ENCODE data around the gene SLAMF9. TPM values are rescaled to one million over a fixed set of nuclear protein-coding genes. Genes with fewer than 3 reads are reported as not detected.

SLAMF9 gene
- total RNA-seq, 2 experiments from 2014 or later: not detected

- ChIA-PET POLR2A (no interaction called here), CTCF (ENCODE audit: unreplicated experiment) (no interaction called here)
- TF ChIP-seq EZH2phosphoT487 (IDR thresholded peaks at IDR 0.05; ENCODE audit: borderline replicate concordance, low read depth, low read length): no peak
- TF ChIP-seq, protein P1, sequence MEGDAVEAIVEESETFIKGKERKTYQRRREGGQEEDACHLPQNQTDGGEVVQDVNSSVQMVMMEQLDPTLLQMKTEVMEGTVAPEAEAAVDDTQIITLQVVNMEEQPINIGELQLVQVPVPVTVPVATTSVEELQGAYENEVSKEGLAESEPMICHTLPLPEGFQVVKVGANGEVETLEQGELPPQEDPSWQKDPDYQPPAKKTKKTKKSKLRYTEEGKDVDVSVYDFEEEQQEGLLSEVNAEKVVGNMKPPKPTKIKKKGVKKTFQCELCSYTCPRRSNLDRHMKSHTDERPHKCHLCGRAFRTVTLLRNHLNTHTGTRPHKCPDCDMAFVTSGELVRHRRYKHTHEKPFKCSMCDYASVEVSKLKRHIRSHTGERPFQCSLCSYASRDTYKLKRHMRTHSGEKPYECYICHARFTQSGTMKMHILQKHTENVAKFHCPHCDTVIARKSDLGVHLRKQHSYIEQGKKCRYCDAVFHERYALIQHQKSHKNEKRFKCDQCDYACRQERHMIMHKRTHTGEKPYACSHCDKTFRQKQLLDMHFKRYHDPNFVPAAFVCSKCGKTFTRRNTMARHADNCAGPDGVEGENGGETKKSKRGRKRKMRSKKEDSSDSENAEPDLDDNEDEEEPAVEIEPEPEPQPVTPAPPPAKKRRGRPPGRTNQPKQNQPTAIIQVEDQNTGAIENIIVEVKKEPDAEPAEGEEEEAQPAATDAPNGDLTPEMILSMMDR (conservative IDR thresholded peaks at IDR 0.05; ENCODE audit: low read length): no peak
- intact Hi-C loops (cut with micrococcal nuclease; ENCODE audit: unreplicated experiment): no loop called here
- no peaks in the 10 kb centered on the region for H3K36me3 ChIP-seq (ENCODE audit: insufficient read depth, low read length)
- no peak overlapping the region for H3K27ac ChIP-seq (ENCODE audit: low read depth, low read length, poor library complexity, severe bottlenecking)
- H2AFZ ChIP-seq (ENCODE audit: low read length): no peak overlapping the region
- no peaks in the 10 kb centered on the region; the same call in 1 of the 2 replicates for H4K20me1 ChIP-seq (ENCODE audit: insufficient read depth, low read length)
- H3K4me2 ChIP-seq (ENCODE audit: low read length): no peak overlapping the region
- H3K79me2 ChIP-seq (ENCODE audit: insufficient read depth, low read depth, low read length): no peaks in the 10 kb centered on the region
- no peak overlapping the region for H3K4me3 ChIP-seq (ENCODE audit: low read depth, low read length, poor library complexity, severe bottlenecking)
- no peaks in the 10 kb centered on the region for H3K4me1 ChIP-seq (ENCODE audit: insufficient read depth, low read length, poor library complexity, severe bottlenecking)
- BruUV-seq (replicated peaks): no TSS peak
- H3K9me3 ChIP-seq (ENCODE audit: low read length): no peaks in the 10 kb centered on the region
- no peaks in the 10 kb centered on the region for H3K9me2 ChIP-seq (ENCODE audit: insufficient read depth, low read length)
- DNase-seq (ENCODE audit: low spot score): no peak
These were observed 6.1 kb downstream of the SLAMF9 start for GRCh38 chr1:159947942-159948341.

GRCh38 chr1:159946242-159947187, 7.5 kb downstream of the SLAMF9 start:
- no peaks in the 10 kb centered on the region for H3K9me3 ChIP-seq (ENCODE audit: low read length)
- DNase-seq (ENCODE audit: low spot score): no peak
- no TSS peak for BruUV-seq (replicated peaks)
- H3K79me2 ChIP-seq (ENCODE audit: insufficient read depth, low read depth, low read length): no peaks in the 10 kb centered on the region
- H3K4me3 ChIP-seq (ENCODE audit: low read depth, low read length, poor library complexity, severe bottlenecking): no peak overlapping the region
- H3K36me3 ChIP-seq (ENCODE audit: insufficient read depth, low read length): no peaks in the 10 kb centered on the region
- no peak overlapping the region for H3K27ac ChIP-seq (ENCODE audit: low read depth, low read length, poor library complexity, severe bottlenecking)
- no peaks in the 10 kb centered on the region for H3K9me2 ChIP-seq (ENCODE audit: insufficient read depth, low read length)
- no peaks in the 10 kb centered on the region; the same call in 1 of the 2 replicates for H4K20me1 ChIP-seq (ENCODE audit: insufficient read depth, low read length)
- H3K4me1 ChIP-seq (ENCODE audit: insufficient read depth, low read length, poor library complexity, severe bottlenecking): no peaks in the 10 kb centered on the region
- intact Hi-C loops (cut with micrococcal nuclease; ENCODE audit: unreplicated experiment): no loop called here
- TF ChIP-seq EZH2phosphoT487 (IDR thresholded peaks at IDR 0.05; ENCODE audit: borderline replicate concordance, low read depth, low read length): no peak
- TF ChIP-seq, protein P1 (conservative IDR thresholded peaks at IDR 0.05; ENCODE audit: low read length): no peak
- no peak overlapping the region for H2AFZ ChIP-seq (ENCODE audit: low read length)
- ChIA-PET CTCF (ENCODE audit: unreplicated experiment) (no interaction called here), POLR2A (interaction anchor here (1.1 kb wide), 1 partner anchor 35 kb away, joined by 3 read pairs; no protein-coding TSS in a partner anchor)
- no peak overlapping the region for H3K4me2 ChIP-seq (ENCODE audit: low read length)

All from OCI-LY7 (cell line).